Vagina (tissue), 2 donors: ENCODE measurements around the gene NCOA7. TPM values are rescaled to one million over a fixed set of nuclear protein-coding genes. Genes with fewer than 3 reads are reported as not detected.

Source experiments
- DNase-seq, 2 donors: peaks; one replicate each; pipeline ENCODE4 v3.0.0-alpha.2; 2017; ENCODE audit errors: extremely low spot score in 2 of 2
- H3K27ac ChIP-seq: fragments of 200-600 bp; sonication (generic); one replicate; pipeline ENCODE4 v1.5.1; 2019
- H3K27me3 ChIP-seq: fragments of 200-600 bp; sonication (generic); one replicate; pipeline ENCODE4 v1.5.1; 2019
- H3K36me3 ChIP-seq, 2 donors: fragments of 200-600 bp; sonication (generic); one replicate each; pipeline ENCODE4 v1.5.1; 2017 to 2019
- H3K4me1 ChIP-seq: fragments of 200-600 bp; sonication (generic); one replicate; pipeline ENCODE4 v1.5.1; 2019
- H3K4me3 ChIP-seq, 2 donors: fragments of 200-600 bp; sonication (generic); 1 replicate in 1 of 2; 2 replicates in 1 of 2; pipeline ENCODE4 v1.5.1; 2016 to 2019
- H3K9me3 ChIP-seq: fragments of 200-600 bp; sonication (generic); one replicate; pipeline ENCODE4 v1.5.1; 2019
- CTCF ChIP-seq, 3 experiments: fragments of 450-650 bp in 2 of 3; fragments of 200-600 bp in 1 of 3; sonication (generic) in 1 of 3; IDR thresholded peaks; one replicate each; pipeline ENCODE4 v1.5.1; 2017 to 2019; ENCODE audit warnings: antibody characterized with exemption in 3 of 3, mild to moderate bottlenecking in 2 of 3, moderate library complexity in 2 of 3
- POLR2A ChIP-seq, 2 donors: fragments of 450-650 bp; IDR thresholded peaks; one replicate each; pipeline ENCODE4 v1.6.1; 2017; ENCODE audit warnings: antibody characterized with exemption in 2 of 2, mild to moderate bottlenecking in 2 of 2, moderate library complexity in 2 of 2
- POLR2AphosphoS5 ChIP-seq, 2 donors: sonication (generic); formaldehyde crosslinking; IDR thresholded peaks; one replicate each; pipeline ENCODE4 v1.9.0; 2017; ENCODE audit warnings: antibody characterized with exemption in 2 of 2, mild to moderate bottlenecking in 2 of 2, low read depth in 1 of 2; ENCODE audit not compliant: insufficient read depth in 1 of 2
- intact Hi-C: fragments of 100-400 bp; cut with DNase I; formaldehyde crosslinking; loops from one replicate; pipeline ENCODE4 v1.15.1; 2023
- total RNA-seq: library from RNA; depleted of rRNA; stranded (reverse); fragments of >200 nt; gene quantifications from one replicate; pipeline ENCODE4 v1.2.3, GENCODE V29; 2016

Gene NCOA7
- total RNA-seq, 1 donor from 2014 or later = 48.6 TPM

- Histone ChIP-seq H3K27me3 (no peaks in the 10 kb centered on the region), H3K9me3 (no peaks in the 10 kb centered on the region), H3K4me1 (no peaks in the 10 kb centered on the region), H3K4me3 (no peak overlapping the region), H3K27ac (no peak overlapping the region), H3K36me3 (no peaks in the 10 kb centered on the region)
- TF ChIP-seq POLR2AphosphoS5 (IDR thresholded peaks at IDR 0.05; ENCODE audit: insufficient read depth in 1 of 2, low read depth in 1 of 2) (no peak), POLR2A (IDR thresholded peaks at IDR 0.05) (no peak), CTCF (IDR thresholded peaks at IDR 0.05) (no peak)
- DNase-seq = no peak
- intact Hi-C loops = loop anchor here (5.0 kb wide), 1 partner anchor 447 kb away; no protein-coding TSS in a partner anchor
Measured at GRCh38 chr6:125759184-125759902, 31.4 kb upstream of the NCOA7 start.

- intact Hi-C loops = loop anchor here (5.0 to 10.0 kb wide), 2 partner anchors 448 to 605 kb away; partner anchors contain the start of gene TPD52L1
- Histone ChIP-seq H3K4me1 (no peaks in the 10 kb centered on the region), H3K9me3 (no peaks in the 10 kb centered on the region), H3K27me3 (no peaks in the 10 kb centered on the region), H3K27ac (no peak overlapping the region), H3K36me3 (no peaks in the 10 kb centered on the region), H3K4me3 (no peak overlapping the region)
- DNase-seq = no peak
- no peak for TF ChIP-seq CTCF (IDR thresholded peaks at IDR 0.05)
Measured at GRCh38 chr6:125759959-125760457, 30.8 kb upstream of the NCOA7 start.

- DNase-seq = no peak
- intact Hi-C loops = loop anchor here (10.0 kb wide), 1 partner anchor 609 kb away; the partner anchor contains the start of gene TPD52L1
- TF ChIP-seq POLR2A (IDR thresholded peaks at IDR 0.05) = no peak
- Histone ChIP-seq H3K4me1 (no peaks in the 10 kb centered on the region), H3K27me3 (no peaks in the 10 kb centered on the region), H3K9me3 (no peaks in the 10 kb centered on the region), H3K36me3 (no peaks in the 10 kb centered on the region), H3K27ac (no peak overlapping the region), H3K4me3 (no peak overlapping the region)
Measured at GRCh38 chr6:125764121-125764671, 26.6 kb upstream of the NCOA7 start.

GRCh38 chr6:125765944-125766343 is 24.8 kb upstream of the NCOA7 start:
- Histone ChIP-seq H3K9me3 (no peaks in the 10 kb centered on the region), H3K27ac (no peak overlapping the region), H3K4me3 (no peak overlapping the region), H3K27me3 (no peaks in the 10 kb centered on the region), H3K4me1 (no peaks in the 10 kb centered on the region), H3K36me3 (no peaks in the 10 kb centered on the region)
- DNase-seq = no peak
- intact Hi-C loops = loop anchor here (10.0 kb wide), 1 partner anchor 611 kb away; the partner anchor contains the start of gene TPD52L1
- no peak for TF ChIP-seq POLR2AphosphoS5 (IDR thresholded peaks at IDR 0.05; ENCODE audit: insufficient read depth in 1 of 2, low read depth in 1 of 2)

GRCh38 chr6:125766641-125767040 is 24.1 kb upstream of the NCOA7 start:
- Histone ChIP-seq H3K4me3 (no peak overlapping the region), H3K9me3 (no peaks in the 10 kb centered on the region), H3K4me1 (no peaks in the 10 kb centered on the region), H3K27ac (no peak overlapping the region), H3K36me3 (no peaks in the 10 kb centered on the region), H3K27me3 (no peaks in the 10 kb centered on the region)
- DNase-seq = no peak
- TF ChIP-seq POLR2A (IDR thresholded peaks at IDR 0.05) = no peak
- no peak for TF ChIP-seq CTCF (IDR thresholded peaks at IDR 0.05)
- TF ChIP-seq POLR2AphosphoS5 (IDR thresholded peaks at IDR 0.05; ENCODE audit: insufficient read depth in 1 of 2, low read depth in 1 of 2) = no peak
- intact Hi-C loops = loop anchor here (10.0 kb wide), 1 partner anchor 612 kb away; the partner anchor contains the start of gene TPD52L1
